Fibroblast of lung (primary cell): ENCODE data around the gene THSD7B.

Experiments used
- EZH2 ChIP-seq: IDR thresholded peaks from 2 replicates; pipeline ENCODE4 v1.5.1; 2012; ENCODE audit warnings: low read length, control low read depth, mild to moderate bottlenecking; ENCODE audit errors: missing control alignments
- TF ChIP-seq, protein P1 (sequence below), 2 donors: IDR thresholded peaks in 1 of 2; conservative IDR thresholded peaks in 1 of 2; 1 replicate in 1 of 2; 2 replicates in 1 of 2; pipeline ENCODE4 v1.5.1; 2011 to 2012; ENCODE audit warnings: low read length in 2 of 2, control low read depth in 1 of 2, inconsistent platforms in 1 of 2, low read depth in 1 of 2, mild to moderate bottlenecking in 1 of 2

DNA sequence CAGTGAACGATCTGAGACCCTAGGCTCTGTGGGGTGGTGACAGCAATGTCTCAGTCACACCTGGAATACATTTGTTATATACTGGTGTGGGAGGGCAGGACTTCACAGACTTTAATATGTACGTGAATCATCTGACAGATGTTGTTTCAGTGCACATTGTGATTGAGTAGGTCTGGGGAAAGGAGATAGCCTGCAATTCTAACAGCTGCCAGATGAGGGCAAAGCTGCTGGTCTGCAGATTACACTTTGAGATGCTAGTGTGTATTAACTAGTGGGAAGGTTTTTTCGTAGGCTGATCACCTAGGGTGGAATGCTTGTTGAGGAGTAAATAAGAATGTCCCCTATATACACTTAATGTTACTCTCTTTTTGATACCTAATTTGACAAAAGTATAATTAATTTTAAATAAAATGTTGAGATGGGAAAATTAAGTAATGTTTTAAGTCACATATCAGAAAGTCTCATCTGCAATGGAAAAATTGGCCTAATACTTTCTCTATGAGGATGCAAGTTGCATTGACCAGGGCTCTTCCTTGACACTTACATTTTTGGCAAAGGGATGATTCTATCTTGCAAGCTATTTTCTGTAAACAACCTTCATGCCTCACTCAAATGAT lies 702.0 kb downstream of the THSD7B start:
- TF ChIP-seq EZH2: no peak
- TF ChIP-seq, protein P1, sequence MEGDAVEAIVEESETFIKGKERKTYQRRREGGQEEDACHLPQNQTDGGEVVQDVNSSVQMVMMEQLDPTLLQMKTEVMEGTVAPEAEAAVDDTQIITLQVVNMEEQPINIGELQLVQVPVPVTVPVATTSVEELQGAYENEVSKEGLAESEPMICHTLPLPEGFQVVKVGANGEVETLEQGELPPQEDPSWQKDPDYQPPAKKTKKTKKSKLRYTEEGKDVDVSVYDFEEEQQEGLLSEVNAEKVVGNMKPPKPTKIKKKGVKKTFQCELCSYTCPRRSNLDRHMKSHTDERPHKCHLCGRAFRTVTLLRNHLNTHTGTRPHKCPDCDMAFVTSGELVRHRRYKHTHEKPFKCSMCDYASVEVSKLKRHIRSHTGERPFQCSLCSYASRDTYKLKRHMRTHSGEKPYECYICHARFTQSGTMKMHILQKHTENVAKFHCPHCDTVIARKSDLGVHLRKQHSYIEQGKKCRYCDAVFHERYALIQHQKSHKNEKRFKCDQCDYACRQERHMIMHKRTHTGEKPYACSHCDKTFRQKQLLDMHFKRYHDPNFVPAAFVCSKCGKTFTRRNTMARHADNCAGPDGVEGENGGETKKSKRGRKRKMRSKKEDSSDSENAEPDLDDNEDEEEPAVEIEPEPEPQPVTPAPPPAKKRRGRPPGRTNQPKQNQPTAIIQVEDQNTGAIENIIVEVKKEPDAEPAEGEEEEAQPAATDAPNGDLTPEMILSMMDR (conservative IDR thresholded peaks at IDR 0.05 in 1 of 2, IDR thresholded peaks at IDR 0.05 in 1 of 2; ENCODE audit: low read depth in 1 of 2, low read length in 2 of 2): peak; percentile 15 to 47
